Erythroblast (primary cell): Measurements from ENCODE around the gene DIO3.

Experiments used
- GATA1 ChIP-seq: IDR thresholded peaks from 2 replicates; pipeline ENCODE4 v1.6.1; 2011; ENCODE audit warnings: low read depth, mild to moderate bottlenecking, control low read depth, low read length, moderate library complexity
- POLR2A ChIP-seq: IDR thresholded peaks from 2 replicates; pipeline ENCODE4 v1.6.1; 2011; ENCODE audit warnings: mild to moderate bottlenecking, low read length

DNA sequence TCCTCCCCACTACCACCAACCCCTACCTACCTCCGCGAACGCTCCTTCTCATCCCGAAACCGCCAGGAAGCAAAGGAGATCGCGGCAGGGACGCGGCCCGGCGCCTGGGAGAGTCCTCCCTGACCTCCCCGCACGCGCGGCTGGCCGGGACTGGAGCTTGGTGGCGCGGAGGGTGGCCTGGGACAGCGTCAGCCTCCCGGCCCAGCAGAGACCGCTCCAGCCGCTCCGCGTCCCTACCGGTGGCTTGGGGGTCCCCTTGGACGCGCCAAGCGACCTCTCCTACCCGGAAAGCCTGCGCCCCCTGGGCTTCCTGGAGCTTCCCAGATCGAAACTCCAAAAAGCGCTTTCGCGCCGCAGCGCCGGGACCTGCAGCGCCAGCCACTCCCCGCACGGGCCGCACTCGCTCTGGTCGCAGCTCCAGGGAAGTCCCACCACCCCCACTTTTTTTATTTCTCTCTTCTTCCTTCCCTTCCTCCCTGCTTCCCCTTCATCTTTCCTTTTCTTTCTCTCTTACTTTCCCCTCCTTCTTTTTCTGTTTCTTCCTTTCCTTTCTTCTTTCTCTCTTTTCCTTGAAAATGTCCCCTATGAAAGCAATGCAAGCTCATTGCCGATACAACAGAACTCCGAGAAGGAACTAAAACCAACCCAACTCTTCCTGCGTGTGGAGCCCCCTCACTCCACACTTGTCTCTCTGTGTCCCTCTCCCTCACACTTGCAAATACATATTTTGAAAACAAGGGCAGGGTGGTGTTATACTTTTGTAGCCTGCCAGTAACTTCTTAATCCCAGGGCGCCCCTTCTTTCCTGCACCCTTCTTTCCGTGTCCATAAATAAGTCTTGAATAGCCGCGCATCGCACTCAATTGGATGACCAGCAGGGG lies 3.8 kb downstream of the DIO3 start:
- TF ChIP-seq POLR2A (no peak), GATA1 (no peak)
